Suprapubic skin (tissue), 4 donors: Measurements from ENCODE around the gene GREM2.

Experiments used
- EP300 ChIP-seq: sonication (generic); formaldehyde crosslinking; IDR thresholded peaks from one replicate; pipeline ENCODE4 v1.6.1; 2017; ENCODE audit warnings: antibody characterized with exemption
- POLR2A ChIP-seq, 2 donors: fragments of 450-650 bp; IDR thresholded peaks; one replicate each; pipeline ENCODE4 v1.6.1; 2017; ENCODE audit warnings: antibody characterized with exemption in 2 of 2, mild to moderate bottlenecking in 2 of 2, moderate library complexity in 2 of 2
- POLR2AphosphoS5 ChIP-seq, 3 donors: sonication (generic); formaldehyde crosslinking; IDR thresholded peaks; one replicate each; pipeline ENCODE4 v1.6.1; 2017; ENCODE audit warnings: antibody characterized with exemption in 3 of 3
- TF ChIP-seq, protein P1 (sequence below), 2 donors: fragments of 200-600 bp in 1 of 2; fragments of 450-650 bp in 1 of 2; sonication (generic) in 1 of 2; IDR thresholded peaks; one replicate each; pipeline ENCODE4 v1.5.1; 2016 to 2019; ENCODE audit warnings: antibody characterized with exemption in 2 of 2, mild to moderate bottlenecking in 1 of 2, moderate library complexity in 1 of 2

- TF ChIP-seq, protein P1, sequence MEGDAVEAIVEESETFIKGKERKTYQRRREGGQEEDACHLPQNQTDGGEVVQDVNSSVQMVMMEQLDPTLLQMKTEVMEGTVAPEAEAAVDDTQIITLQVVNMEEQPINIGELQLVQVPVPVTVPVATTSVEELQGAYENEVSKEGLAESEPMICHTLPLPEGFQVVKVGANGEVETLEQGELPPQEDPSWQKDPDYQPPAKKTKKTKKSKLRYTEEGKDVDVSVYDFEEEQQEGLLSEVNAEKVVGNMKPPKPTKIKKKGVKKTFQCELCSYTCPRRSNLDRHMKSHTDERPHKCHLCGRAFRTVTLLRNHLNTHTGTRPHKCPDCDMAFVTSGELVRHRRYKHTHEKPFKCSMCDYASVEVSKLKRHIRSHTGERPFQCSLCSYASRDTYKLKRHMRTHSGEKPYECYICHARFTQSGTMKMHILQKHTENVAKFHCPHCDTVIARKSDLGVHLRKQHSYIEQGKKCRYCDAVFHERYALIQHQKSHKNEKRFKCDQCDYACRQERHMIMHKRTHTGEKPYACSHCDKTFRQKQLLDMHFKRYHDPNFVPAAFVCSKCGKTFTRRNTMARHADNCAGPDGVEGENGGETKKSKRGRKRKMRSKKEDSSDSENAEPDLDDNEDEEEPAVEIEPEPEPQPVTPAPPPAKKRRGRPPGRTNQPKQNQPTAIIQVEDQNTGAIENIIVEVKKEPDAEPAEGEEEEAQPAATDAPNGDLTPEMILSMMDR (IDR thresholded peaks at IDR 0.05), result no peak
- TF ChIP-seq POLR2A (IDR thresholded peaks at IDR 0.05) (no peak), POLR2AphosphoS5 (IDR thresholded peaks at IDR 0.05) (no peak), EP300 (no peak)
Measured at GRCh38 chr1:240500647-240501046, 111.3 kb downstream of the GREM2 start.
